K562 (cell line): ENCODE results near the gene NISCH. TPM values are rescaled to one million over a fixed set of nuclear protein-coding genes. Genes with fewer than 3 reads are reported as not detected.

Source experiments
- ATAC-seq: fragments of 200-7000 bp; cut with Tn5 transposase; 3 replicates; pipeline ENCODE4 v1.9.1; 2020; ENCODE audit warnings: moderate library complexity
- BruUV-seq: library from RNA; stranded (reverse); fragments of 400-500 nt; replicated peaks from 2 replicates; lab custom pipeline; 2021; lab: Mats Ljungman, UMichigan
- CTCF ChIA-PET: fragments of 300-600 bp; formaldehyde crosslinking; extraction: SDS; loops from one replicate; lab custom pipeline; 2021; ENCODE audit warnings: low intra/inter-chr PET ratio; lab: Yijun Ruan, JAX
- POLR2A ChIA-PET: fragments of 300-600, 350-650 bp; sonication (Branson Sonifier 250); formaldehyde crosslinking; extraction: SDS; loops from one replicate; lab custom pipeline; 2021; ENCODE audit warnings: antibody characterized with exemption, inconsistent platforms; lab: Yijun Ruan, JAX
- DNase-seq, 4 experiments: peaks; one replicate each; pipeline versions ENCODE4 v3.0.0 to v3.0.0-alpha.2; 2011 to 2018; ENCODE audit warnings: low spot score in 3 of 4, mixed read lengths in 3 of 4; ENCODE audit errors: extremely low read depth in 1 of 4
- FAIRE-seq: peaks from 2 replicates; lab custom pipeline; 2011; peaks lifted over from hg19 to GRCh38; lab: Jason Lieb, UNC
- H2AFZ ChIP-seq: 2 replicates; pipeline ENCODE4 v1.6.0; 2011; ENCODE audit warnings: low read depth, low read length, control low read depth, inconsistent platforms
- H3K27ac ChIP-seq: fragments of 200-600 bp; 3 replicates; pipeline ENCODE4 v1.8.0; 2011; ENCODE audit warnings: low read depth, mild to moderate bottlenecking, control low read depth, inconsistent platforms, low read length, moderate library complexity, mixed read lengths; ENCODE audit errors: extremely low read depth
- H3K27me3 ChIP-seq, 2 experiments: fragments of 300-600 bp in 1 of 2; 2 replicates in 1 of 2; 3 replicates in 1 of 2; pipeline versions ENCODE4 v1.6.0 to v1.8.0; 2011; ENCODE audit warnings: inconsistent platforms in 2 of 2, low read length in 2 of 2, mild to moderate bottlenecking in 1 of 2, mixed read lengths in 1 of 2, moderate library complexity in 1 of 2; ENCODE audit not compliant: control insufficient read depth in 2 of 2, insufficient read depth in 2 of 2
- H3K36me3 ChIP-seq: fragments of 300-600 bp; 3 replicates; pipeline ENCODE4 v1.8.0; 2011; ENCODE audit warnings: mild to moderate bottlenecking, low read length, inconsistent platforms; ENCODE audit not compliant: control insufficient read depth, insufficient read depth
- H3K4me1 ChIP-seq, 2 experiments: fragments of 200-600 bp in 1 of 2; replicated peaks in 1 of 2; 2 replicates in 1 of 2; 3 replicates in 1 of 2; pipeline versions ENCODE4 v1.5.1 to v1.8.0; 2011; ENCODE audit warnings: inconsistent platforms in 2 of 2, low read length in 2 of 2, mild to moderate bottlenecking in 1 of 2, mixed read lengths in 1 of 2, moderate library complexity in 1 of 2; ENCODE audit not compliant: control insufficient read depth in 2 of 2, insufficient read depth in 2 of 2
- H3K4me2 ChIP-seq: 2 replicates; pipeline ENCODE4 v1.6.1; 2011; ENCODE audit warnings: low read length, control low read depth, inconsistent platforms, mixed read lengths; ENCODE audit not compliant: insufficient read depth
- H3K4me3 ChIP-seq: fragments of 200-600 bp; sonication (generic), shearing (Covaris generic); 2 replicates; pipeline ENCODE4 v1.5.1; 2016; ENCODE audit warnings: control low read depth, inconsistent platforms
- H3K79me2 ChIP-seq: fragments of 200-600 bp; 3 replicates; pipeline ENCODE4 v1.8.0; 2011; ENCODE audit warnings: low read length, inconsistent platforms; ENCODE audit not compliant: control insufficient read depth, insufficient read depth
- H3K9ac ChIP-seq, 2 experiments: 2 replicates each; pipeline versions ENCODE4 v1.6.0 to v1.6.1; 2011; ENCODE audit warnings: low read depth in 2 of 2, low read length in 2 of 2, control low read depth in 1 of 2, inconsistent platforms in 1 of 2, mild to moderate bottlenecking in 1 of 2, mixed read lengths in 1 of 2; ENCODE audit not compliant: insufficient read depth in 1 of 2
- H3K9me1 ChIP-seq: one replicate; pipeline ENCODE4 v1.6.0; 2011; ENCODE audit warnings: inconsistent platforms, mild to moderate bottlenecking, low read length, moderate library complexity; ENCODE audit not compliant: control insufficient read depth, insufficient read depth
- H3K9me3 ChIP-seq: replicated peaks from 2 replicates; pipeline ENCODE4 v1.5.1; 2011; ENCODE audit warnings: low read depth, low read length, inconsistent platforms; ENCODE audit not compliant: control insufficient read depth, insufficient read depth
- H4K20me1 ChIP-seq: replicated peaks from 2 replicates; pipeline ENCODE4 v1.6.1; 2011; ENCODE audit warnings: low read length, inconsistent platforms, mixed read lengths; ENCODE audit not compliant: control insufficient read depth, insufficient read depth
- BMI1 ChIP-seq: fragments of 150-350 bp; IDR thresholded peaks from 2 replicates; pipeline ENCODE4 v1.6.1; 2014; ENCODE audit warnings: low read length
- BRD9 ChIP-seq: fragments of 450-650 bp; IDR thresholded peaks from 2 replicates; pipeline ENCODE4 v1.6.1; 2018; ENCODE audit warnings: low read depth; ENCODE audit not compliant: partially characterized antibody
- CC2D1A ChIP-seq: fragments of 450-650 bp; IDR thresholded peaks from 2 replicates; pipeline ENCODE4 v1.6.1; 2017; ENCODE audit warnings: mild to moderate bottlenecking
- EWSR1 ChIP-seq: fragments of 450-650 bp; IDR thresholded peaks from 2 replicates; pipeline ENCODE4 v1.6.1; 2018; ENCODE audit warnings: borderline replicate concordance, mild to moderate bottlenecking, low read depth, moderate library complexity; ENCODE audit not compliant: partially characterized antibody
- HDAC3 ChIP-seq: fragments of 450-650 bp; IDR thresholded peaks from 2 replicates; pipeline ENCODE4 v1.6.1; 2018; ENCODE audit warnings: borderline replicate concordance, mild to moderate bottlenecking, moderate library complexity; ENCODE audit not compliant: partially characterized antibody
- NFIX ChIP-seq: fragments of 250-450 bp; sonication (Bioruptor Pico); IDR thresholded peaks from 2 replicates; pipeline ENCODE4 v1.4.0; 2020; ENCODE audit warnings: low read depth, mild to moderate bottlenecking, moderate library complexity
- POLR2H ChIP-seq: IDR thresholded peaks from 2 replicates; pipeline ENCODE4 v1.6.1; 2016; ENCODE audit warnings: missing genetic modification characterization, low read depth, mild to moderate bottlenecking, control low read depth, missing compliant biosample characterization, moderate library complexity
- PTRF ChIP-seq: fragments of 450-650 bp; IDR thresholded peaks from 2 replicates; pipeline ENCODE4 v1.6.1; 2016; ENCODE audit warnings: mild to moderate bottlenecking, missing genetic modification characterization, missing compliant biosample characterization
- RB1 ChIP-seq: fragments of 450-650 bp; IDR thresholded peaks from 2 replicates; pipeline ENCODE4 v1.6.1; 2017; ENCODE audit warnings: low read depth, mild to moderate bottlenecking
- SMAD4 ChIP-seq: fragments of 250-450 bp; sonication (Bioruptor Pico); conservative IDR thresholded peaks from 2 replicates; pipeline ENCODE4 v1.8.0; 2021; ENCODE audit warnings: inconsistent platforms, mild to moderate bottlenecking, moderate library complexity
- THAP7 ChIP-seq: fragments of 250-450 bp; sonication (Bioruptor Pico); IDR thresholded peaks from 2 replicates; pipeline ENCODE4 v1.5.0; 2021
- WHSC1 ChIP-seq: IDR thresholded peaks from one replicate; pipeline ENCODE4 v1.6.1; 2012; ENCODE audit warnings: low read length, control low read depth, inconsistent platforms
- ZC3H4 ChIP-seq: sonication (generic); formaldehyde crosslinking; IDR thresholded peaks from 2 replicates; pipeline ENCODE4 v1.9.0; 2021; ENCODE audit warnings: missing genetic modification reagents, borderline replicate concordance
- ZKSCAN3 ChIP-seq: fragments of 250-450 bp; sonication (Bioruptor Pico); IDR thresholded peaks from 2 replicates; pipeline ENCODE4 v1.4.0; 2020
- ZNF431 ChIP-seq: sonication (generic); formaldehyde crosslinking; IDR thresholded peaks from 2 replicates; pipeline ENCODE4 v1.8.0; 2022; ENCODE audit warnings: mild to moderate bottlenecking, missing genetic modification reagents
- ZNF764 ChIP-seq: fragments of 250-450 bp; sonication (Bioruptor Pico); IDR thresholded peaks from 2 replicates; pipeline ENCODE4 v1.4.0; 2020; ENCODE audit warnings: low read depth, mild to moderate bottlenecking, moderate library complexity
- WGBS: fragments of 100-300 bp; shearing (Covaris generic); methylation state at CpG from one replicate; pipeline ENCODE4 v1.1.6; 2016; ENCODE audit warnings: low coverage, mixed read lengths; ENCODE audit not compliant: insufficient coverage; ENCODE audit errors: missing lambda C conversion rate; 5-methylcytosine and 5-hydroxymethylcytosine counted together
- in situ Hi-C: fragments of 300-500 bp; cut with MboI; formaldehyde crosslinking; loops from 4 replicates; pipeline ENCODE4 v1.15.0; 2018; ENCODE audit warnings: inconsistent platforms, mixed read lengths
- intact Hi-C: fragments of 100-400 bp; cut with micrococcal nuclease; formaldehyde crosslinking; loops from 2 replicates; pipeline ENCODE4 v1.14.2; 2022
- polyA plus RNA-seq, 8 experiments: library from polyadenylated mRNA; depleted of rRNA in 4 of 8; stranded (reverse) in 5 of 8; unstranded in 3 of 8; fragments of >200 nt; fragmentation: Nextera tagmentation in 2 of 8; fragmentation: Illumina TruSeq in 1 of 8; extraction: Ambion mirVana in 2 of 8; extraction: Trizol in 1 of 8; gene quantifications; 2 replicates each; pipeline versions ENCODE4 v1.2.1 to v1.2.3, GENCODE V29; 2011 to 2014; ENCODE audit warnings: inconsistent platforms in 1 of 8, missing spikeins in 1 of 8
- total RNA-seq, 7 experiments: library from RNA; depleted of rRNA in 6 of 7; stranded (reverse); fragments of >200 nt in 6 of 7; fragmentation: Illumina TruSeq in 2 of 7; extraction: Trizol in 2 of 7; gene quantifications; 2 replicates each; pipeline versions ENCODE4 v1.2.1 to v1.2.3, GENCODE V29; 2011 to 2021; ENCODE audit warnings: low replicate concordance in 1 of 7
- TF ChIP-seq, protein P1 (sequence below): fragments of 200-800 bp; sonication (Bioruptor generic); IDR thresholded peaks from 2 replicates; pipeline ENCODE4 v1.6.1; 2017; ENCODE audit warnings: missing genetic modification characterization, missing compliant biosample characterization
- TF ChIP-seq, protein P2 (sequence below): fragments of 250-450 bp; sonication (Bioruptor Pico); IDR thresholded peaks from 2 replicates; pipeline ENCODE4 v1.8.0; 2021; ENCODE audit warnings: moderate library complexity, mild to moderate bottlenecking, inconsistent platforms

NISCH gene
- total and polyA plus RNA-seq, 9 of the 15 experiments (the other 6 are each of a cell fraction or from before 2014, with no cell fraction given), result 0.44 to 43.5 (median 23.4) TPM

GRCh38 chr3:52536369-52537164, 81.2 kb downstream of the NISCH start, which contains the start of gene UQCC5:
UQCC5 (plus strand) TSS chr3:52536605; CDS start chr3:52536756, 151 bp downstream.
- in situ Hi-C loops, result no loop called here
- H3K4me1 ChIP-seq, result peaks cover 34 to 45% of the 10 kb centered on the region in 2 experiments
- intact Hi-C loops, result loop anchor here (2.0 kb wide), 1 partner anchor 146 kb away; no protein-coding TSS in a partner anchor
- TF ChIP-seq, protein P1, sequence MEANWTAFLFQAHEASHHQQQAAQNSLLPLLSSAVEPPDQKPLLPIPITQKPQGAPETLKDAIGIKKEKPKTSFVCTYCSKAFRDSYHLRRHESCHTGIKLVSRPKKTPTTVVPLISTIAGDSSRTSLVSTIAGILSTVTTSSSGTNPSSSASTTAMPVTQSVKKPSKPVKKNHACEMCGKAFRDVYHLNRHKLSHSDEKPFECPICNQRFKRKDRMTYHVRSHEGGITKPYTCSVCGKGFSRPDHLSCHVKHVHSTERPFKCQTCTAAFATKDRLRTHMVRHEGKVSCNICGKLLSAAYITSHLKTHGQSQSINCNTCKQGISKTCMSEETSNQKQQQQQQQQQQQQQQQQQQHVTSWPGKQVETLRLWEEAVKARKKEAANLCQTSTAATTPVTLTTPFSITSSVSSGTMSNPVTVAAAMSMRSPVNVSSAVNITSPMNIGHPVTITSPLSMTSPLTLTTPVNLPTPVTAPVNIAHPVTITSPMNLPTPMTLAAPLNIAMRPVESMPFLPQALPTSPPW (CRISPR knock-in tag), result peak; percentile 65
- no peak for TF ChIP-seq HDAC3
- no peak; the same call in 1 of the 2 replicates for TF ChIP-seq RB1
- peak; percentile 61; the same call in 1 of the 2 replicates for TF ChIP-seq THAP7 (CRISPR knock-in tag)
- peak; percentile 83 for TF ChIP-seq POLR2H (tag)
- TF ChIP-seq WHSC1, result no peak
- TF ChIP-seq NFIX, result no peak
- TF ChIP-seq BRD9, result no peak
- TF ChIP-seq, protein P2, sequence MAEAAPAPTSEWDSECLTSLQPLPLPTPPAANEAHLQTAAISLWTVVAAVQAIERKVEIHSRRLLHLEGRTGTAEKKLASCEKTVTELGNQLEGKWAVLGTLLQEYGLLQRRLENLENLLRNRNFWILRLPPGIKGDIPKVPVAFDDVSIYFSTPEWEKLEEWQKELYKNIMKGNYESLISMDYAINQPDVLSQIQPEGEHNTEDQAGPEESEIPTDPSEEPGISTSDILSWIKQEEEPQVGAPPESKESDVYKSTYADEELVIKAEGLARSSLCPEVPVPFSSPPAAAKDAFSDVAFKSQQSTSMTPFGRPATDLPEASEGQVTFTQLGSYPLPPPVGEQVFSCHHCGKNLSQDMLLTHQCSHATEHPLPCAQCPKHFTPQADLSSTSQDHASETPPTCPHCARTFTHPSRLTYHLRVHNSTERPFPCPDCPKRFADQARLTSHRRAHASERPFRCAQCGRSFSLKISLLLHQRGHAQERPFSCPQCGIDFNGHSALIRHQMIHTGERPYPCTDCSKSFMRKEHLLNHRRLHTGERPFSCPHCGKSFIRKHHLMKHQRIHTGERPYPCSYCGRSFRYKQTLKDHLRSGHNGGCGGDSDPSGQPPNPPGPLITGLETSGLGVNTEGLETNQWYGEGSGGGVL, result no peak
- TF ChIP-seq ZNF764 (CRISPR knock-in tag), result no peak
- TF ChIP-seq ZKSCAN3 (CRISPR knock-in tag), result no peak
- TF ChIP-seq CC2D1A, result peak; percentile 100
- peak; percentile 81 for TF ChIP-seq SMAD4 (CRISPR knock-in tag)
- TF ChIP-seq ZC3H4 (CRISPR knock-in tag), result no peak
- TF ChIP-seq EWSR1, result no peak
- no peak for TF ChIP-seq BMI1
- 0 out of 2 replicates have a peak, but pooled peaks have one; percentile 13 for TF ChIP-seq ZNF431 (CRISPR knock-in tag)
- TF ChIP-seq PTRF (tag), result no peak

More at GRCh38 chr3:52536369-52537164, 81.2 kb downstream of the NISCH start, which contains the start of gene UQCC5:
- H4K20me1 ChIP-seq, result peaks cover 23% of the 10 kb centered on the region
- H3K4me3 ChIP-seq, result peak within 1 kb of the TSS; percentile 91
- CTCF ChIA-PET, result no interaction called here
- FAIRE-seq, result peak; percentile 91
- H3K79me2 ChIP-seq, result peaks cover 86% of the 10 kb centered on the region
- H3K4me2 ChIP-seq, result peak within 1 kb of the TSS; percentile 98
- peaks cover 40% of the 10 kb centered on the region; the same call in 2 of the 3 replicates for H3K36me3 ChIP-seq
- peak; percentile 87 to 97 (median 92) for DNase-seq
- POLR2A ChIA-PET, result interaction anchor here (0.8 to 1.4 kb wide), 6 partner anchors 8 to 150 kb away, joined by 3 to 6 read pairs (median 4); partner anchors contain the start of genes GNL3 and PBRM1
- peaks cover 6% of the 10 kb centered on the region for H3K9me1 ChIP-seq
- no peaks in the 10 kb centered on the region for H3K27me3 ChIP-seq
- H3K9me3 ChIP-seq, result no peaks in the 10 kb centered on the region
- peak; percentile 89 for ATAC-seq
- peak within 1 kb of the TSS; percentile 95 for H3K9ac ChIP-seq
- H2AFZ ChIP-seq, result peak within 1 kb of the TSS; percentile 88
- 2% methylated on average over 30 of the region's 65 CpGs for WGBS
- peak within 1 kb of the TSS; percentile 91 for H3K27ac ChIP-seq
- BruUV-seq, result no TSS peak
